NB4 (cell line): Measurements from ENCODE around the gene SESN2.

Source experiments
- MYC ChIP-seq: IDR thresholded peaks from 2 replicates; pipeline ENCODE4 v1.6.1; 2011; ENCODE audit warnings: low read depth, low read length
- POLR2A ChIP-seq: IDR thresholded peaks from 2 replicates; pipeline ENCODE4 v1.6.1; 2011; ENCODE audit warnings: mild to moderate bottlenecking; ENCODE audit not compliant: insufficient read length; ENCODE audit errors: extremely low read depth
- TF ChIP-seq, protein P1 (sequence below): IDR thresholded peaks from one replicate; pipeline ENCODE4 v1.5.1; 2012; ENCODE audit warnings: low read depth, low read length

DNA sequence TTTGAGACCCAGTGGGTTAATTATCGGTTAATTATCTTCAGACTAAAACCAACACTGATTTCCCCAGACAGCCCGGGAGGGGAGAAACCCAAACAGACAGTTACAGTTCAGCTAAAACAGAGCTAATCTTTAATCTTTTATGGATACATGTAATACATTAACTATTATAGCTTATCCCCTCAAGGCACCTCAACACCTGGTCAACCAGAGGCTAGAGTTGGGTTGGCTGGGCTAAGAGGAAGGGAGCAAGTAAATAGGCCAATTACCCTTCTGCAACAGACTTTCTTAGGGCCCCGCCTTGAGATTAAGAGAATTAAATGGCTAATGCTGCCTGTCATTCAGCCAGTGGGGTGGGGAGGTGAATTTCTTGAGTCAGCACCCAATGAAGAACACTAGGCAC lies 62.9 kb downstream of the SESN2 start:
- TF ChIP-seq, protein P1, sequence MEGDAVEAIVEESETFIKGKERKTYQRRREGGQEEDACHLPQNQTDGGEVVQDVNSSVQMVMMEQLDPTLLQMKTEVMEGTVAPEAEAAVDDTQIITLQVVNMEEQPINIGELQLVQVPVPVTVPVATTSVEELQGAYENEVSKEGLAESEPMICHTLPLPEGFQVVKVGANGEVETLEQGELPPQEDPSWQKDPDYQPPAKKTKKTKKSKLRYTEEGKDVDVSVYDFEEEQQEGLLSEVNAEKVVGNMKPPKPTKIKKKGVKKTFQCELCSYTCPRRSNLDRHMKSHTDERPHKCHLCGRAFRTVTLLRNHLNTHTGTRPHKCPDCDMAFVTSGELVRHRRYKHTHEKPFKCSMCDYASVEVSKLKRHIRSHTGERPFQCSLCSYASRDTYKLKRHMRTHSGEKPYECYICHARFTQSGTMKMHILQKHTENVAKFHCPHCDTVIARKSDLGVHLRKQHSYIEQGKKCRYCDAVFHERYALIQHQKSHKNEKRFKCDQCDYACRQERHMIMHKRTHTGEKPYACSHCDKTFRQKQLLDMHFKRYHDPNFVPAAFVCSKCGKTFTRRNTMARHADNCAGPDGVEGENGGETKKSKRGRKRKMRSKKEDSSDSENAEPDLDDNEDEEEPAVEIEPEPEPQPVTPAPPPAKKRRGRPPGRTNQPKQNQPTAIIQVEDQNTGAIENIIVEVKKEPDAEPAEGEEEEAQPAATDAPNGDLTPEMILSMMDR, result no peak
- TF ChIP-seq POLR2A (no peak), MYC (no peak)
